GM18508 (cell line): ENCODE results near the gene TBRG1.

Experiments used
- ATAC-seq: cut with Tn5 transposase; IDR thresholded peaks from one replicate; pipeline ENCODE4 v1.9.1; 2021; ENCODE audit warnings: moderate number of reproducible peaks; ENCODE audit not compliant: insufficient read depth, unreplicated experiment

Gene TBRG1

DNA sequence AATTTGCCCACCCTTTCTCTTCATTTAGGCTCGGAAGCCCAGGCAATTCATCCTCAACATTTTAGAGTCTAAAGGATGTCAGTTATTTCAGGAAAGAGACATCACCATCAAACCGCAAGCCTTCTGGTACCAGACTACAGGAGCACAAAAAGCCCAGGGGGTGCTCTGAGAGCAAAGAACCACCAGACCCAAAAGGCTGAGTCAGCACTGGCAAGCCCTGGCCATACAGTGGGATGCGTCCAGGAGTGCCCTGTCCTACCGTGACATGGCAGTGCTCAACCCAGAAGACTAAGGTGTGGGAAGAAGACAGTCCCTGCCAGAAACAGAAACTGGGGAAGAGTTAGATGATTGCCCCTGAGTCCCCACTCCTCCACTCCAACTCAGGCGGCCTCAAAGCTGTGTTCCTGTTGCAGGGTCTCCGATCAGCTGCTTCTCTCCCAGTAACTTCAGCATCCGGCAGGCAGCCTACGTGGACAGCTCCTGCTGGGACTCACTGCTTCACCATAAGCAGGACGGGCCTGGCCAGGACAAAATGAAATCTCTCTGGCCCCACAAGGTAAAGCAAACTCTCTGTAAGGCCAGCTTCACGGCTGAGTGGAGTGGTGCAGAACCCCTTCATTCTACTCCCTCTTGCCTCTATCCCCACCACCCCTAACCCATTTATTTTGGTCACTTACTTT lies 10.0 kb upstream of the TBRG1 start:
- no peak for ATAC-seq

DNA sequence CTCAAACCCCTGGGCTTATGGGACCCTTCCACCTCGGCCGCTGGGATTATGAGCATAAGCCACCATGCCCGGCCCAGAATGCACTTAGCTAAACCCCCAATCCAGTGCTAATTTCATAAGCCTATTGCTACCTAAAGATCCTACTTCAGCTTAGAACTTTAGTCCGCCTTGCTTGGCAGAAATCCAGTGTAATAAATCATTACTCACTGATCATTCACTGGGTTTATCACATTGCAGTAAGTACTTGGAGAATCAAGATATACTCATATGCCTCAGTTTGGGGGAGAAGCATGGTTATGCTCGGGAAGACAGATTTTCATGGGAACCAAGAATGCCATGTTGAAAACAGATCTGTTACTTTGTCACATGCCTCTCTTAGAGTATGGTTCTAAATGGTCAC lies 3.8 kb upstream of the TBRG1 start:
- no peak for ATAC-seq

GRCh38 chr11:124623861-124624525 lies 1.3 kb downstream of the TBRG1 start:
- no peak for ATAC-seq

DNA sequence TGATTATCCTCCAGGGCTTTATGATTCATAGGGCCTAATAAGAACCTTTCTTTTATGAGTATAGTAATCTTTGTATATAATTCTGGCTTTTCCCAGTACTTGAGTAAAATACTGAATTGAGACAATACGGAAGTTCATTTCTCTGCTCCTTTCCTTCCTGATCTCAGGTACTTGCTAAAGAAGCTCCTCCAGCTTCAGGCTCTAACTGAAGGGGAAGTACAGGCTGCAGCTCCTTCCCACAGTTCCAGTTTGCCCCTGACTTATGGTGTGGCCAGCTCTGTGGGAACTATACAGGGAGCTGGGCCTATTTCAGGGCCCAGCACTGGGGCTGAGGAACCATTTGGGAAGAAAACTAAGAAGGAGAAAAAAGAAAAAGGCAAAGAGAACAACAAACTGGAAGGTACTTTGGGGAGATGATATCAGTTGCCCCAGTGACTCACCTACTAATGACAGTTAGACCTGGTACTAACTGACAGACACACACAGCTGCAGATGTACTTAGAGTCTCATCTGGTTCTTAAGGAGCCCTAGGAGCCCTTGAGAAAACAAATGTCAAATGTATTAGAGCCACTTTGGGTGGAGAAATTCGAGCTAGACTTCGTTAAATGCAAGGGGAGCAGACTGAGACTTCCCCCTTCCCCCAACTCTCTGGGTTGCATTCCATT lies 3.0 kb downstream of the TBRG1 start:
- ATAC-seq: no peak

DNA sequence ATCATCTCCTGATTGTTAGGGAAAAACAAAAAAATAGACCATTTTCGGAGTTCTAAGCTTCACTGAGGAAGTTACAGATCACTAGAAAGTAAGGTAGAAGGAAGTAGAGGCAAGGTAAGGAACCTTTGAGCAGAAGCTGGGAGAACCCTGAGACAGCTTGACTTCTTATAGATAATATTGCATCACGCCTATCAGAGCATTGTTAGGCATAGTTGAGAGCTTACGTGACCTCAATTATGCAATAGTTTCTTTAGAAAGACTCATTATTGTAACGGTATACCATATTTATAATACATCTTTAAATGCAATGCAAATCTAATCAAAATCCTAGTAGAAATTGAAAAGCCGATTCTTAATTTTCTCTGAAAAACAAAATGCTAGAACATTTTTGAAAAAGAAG lies 4.9 kb downstream of the TBRG1 start:
- ATAC-seq: no peak

DNA sequence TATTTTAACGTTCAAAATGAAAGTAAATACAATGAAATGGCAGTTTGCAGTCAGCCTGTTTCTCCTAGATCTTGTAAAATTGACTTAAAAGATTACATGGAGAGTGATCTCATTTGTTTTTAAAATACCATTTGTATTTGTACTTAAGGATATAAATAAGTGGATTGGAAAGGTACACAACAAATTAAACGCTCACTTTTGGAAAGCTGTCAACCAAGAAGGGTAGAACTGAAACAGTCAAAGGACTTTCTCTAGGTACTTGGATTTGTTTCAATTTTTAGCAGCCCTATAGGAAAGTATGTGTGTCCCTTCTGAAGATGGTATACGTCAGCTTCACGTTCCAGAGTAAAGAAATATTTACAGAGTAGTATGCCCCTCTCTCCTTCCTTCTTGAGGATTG lies 7.3 kb downstream of the TBRG1 start:
- ATAC-seq: no peak

DNA sequence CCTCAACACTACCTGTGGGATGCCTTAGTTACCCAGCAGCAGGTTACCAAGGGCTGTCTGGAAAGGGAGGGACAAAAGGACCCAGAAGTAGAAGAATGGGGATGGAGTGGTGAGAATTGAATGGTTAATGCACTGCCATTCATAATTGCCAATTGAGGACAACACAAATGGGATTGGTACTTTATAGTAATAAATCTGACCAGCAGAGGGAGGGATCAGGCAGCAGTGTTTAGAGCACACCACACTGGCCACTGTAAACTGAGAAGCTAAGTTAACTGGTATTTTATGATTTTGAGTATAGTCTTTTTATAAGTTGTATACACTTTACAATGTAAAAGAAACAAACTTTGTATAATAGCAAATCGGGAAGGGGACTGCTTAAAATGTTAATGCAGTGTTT lies 10.7 kb downstream of the TBRG1 start:
- ATAC-seq: no peak

DNA sequence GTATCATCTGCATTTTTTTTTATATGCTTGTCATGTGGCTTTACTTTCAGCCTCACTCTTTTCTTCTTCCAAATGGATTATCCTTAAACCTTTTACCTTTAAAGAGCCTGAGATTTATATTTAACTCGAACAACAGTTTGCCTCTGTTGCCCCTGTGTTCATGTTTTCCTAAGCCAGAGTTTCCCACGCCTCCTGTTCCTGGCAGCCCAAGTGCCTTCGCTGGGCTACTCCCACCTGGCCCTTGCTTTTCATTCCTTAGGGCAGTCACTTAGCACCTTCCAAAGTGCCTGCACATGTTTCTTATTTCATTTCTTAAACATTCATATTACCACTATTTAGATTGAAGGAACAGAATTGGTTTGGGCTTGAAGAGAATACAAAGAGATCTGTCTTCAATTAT lies 13.3 kb downstream of the TBRG1 start:
- ATAC-seq: no peak

DNA sequence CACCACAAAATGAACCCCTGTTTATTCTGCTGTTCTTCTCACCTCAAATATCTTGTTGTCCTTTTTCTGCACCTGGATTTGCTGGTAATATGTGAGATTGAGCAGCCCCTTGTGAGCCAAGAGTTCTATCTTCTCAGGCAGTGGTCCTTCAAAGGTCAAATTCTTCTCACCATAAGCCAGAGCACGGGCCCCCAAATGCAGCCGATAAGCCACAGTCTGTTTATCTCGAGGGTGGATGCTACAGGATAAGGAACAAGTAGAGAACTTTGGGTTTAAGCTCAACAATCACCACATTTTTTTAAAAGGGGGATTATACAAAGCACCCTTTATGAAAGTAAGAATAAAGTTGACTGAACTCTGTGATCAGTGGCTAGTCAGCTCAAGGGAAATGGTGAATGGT lies 15.8 kb downstream of the TBRG1 start:
- no peak for ATAC-seq

DNA sequence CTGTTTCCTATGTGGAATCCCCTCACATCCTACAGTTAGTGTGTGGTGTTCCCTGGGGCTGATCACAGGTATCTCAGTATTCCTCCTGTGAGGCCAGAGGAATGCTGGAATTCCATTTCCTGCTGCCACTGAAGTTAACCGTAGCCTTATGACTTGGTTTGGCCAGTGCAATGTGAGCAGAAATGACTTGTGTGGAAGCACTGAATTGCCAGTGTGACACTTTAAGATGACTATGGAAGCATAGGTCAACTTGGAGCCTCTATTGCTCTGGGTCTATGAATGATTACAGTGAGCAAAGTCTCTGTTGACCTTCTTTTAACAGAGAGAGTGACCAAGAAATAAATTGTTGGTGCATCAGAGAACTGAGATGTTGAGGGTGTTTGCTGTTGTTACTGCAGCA lies 16.5 kb downstream of the TBRG1 start:
- ATAC-seq: no peak

- ATAC-seq: no peak
Measured at GRCh38 chr11:124640666-124641065, 18.0 kb downstream of the TBRG1 start.

- ATAC-seq: no peak
Measured at GRCh38 chr11:124642628-124643027, 20.0 kb downstream of the TBRG1 start.

DNA sequence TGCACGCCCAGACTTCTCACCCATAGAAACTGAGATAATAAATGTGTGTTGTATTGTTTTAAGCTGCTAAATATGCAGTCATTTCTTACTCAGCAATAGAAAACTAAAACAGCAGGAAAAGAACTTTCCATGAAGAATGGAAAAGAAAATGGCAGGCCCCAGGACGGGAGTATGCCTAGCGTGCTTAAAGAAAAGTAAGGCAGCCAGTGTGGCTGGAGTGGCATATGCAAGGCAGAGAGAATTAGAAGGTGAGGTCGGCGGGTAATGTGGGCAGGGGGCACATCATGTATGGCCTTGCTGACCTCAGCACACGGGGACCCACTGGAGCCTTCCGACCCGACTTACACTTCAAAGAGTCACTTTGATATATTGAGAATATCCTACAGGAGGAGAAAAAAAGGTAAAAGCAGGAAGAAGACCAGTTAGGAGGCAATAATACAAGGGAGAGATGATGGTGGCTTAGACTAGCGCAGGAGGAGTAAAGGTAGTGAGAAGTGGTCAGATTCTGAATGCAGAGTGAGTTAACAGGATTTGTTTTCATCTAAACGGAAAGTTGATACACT lies 20.5 kb downstream of the TBRG1 start:
- ATAC-seq: no peak

DNA sequence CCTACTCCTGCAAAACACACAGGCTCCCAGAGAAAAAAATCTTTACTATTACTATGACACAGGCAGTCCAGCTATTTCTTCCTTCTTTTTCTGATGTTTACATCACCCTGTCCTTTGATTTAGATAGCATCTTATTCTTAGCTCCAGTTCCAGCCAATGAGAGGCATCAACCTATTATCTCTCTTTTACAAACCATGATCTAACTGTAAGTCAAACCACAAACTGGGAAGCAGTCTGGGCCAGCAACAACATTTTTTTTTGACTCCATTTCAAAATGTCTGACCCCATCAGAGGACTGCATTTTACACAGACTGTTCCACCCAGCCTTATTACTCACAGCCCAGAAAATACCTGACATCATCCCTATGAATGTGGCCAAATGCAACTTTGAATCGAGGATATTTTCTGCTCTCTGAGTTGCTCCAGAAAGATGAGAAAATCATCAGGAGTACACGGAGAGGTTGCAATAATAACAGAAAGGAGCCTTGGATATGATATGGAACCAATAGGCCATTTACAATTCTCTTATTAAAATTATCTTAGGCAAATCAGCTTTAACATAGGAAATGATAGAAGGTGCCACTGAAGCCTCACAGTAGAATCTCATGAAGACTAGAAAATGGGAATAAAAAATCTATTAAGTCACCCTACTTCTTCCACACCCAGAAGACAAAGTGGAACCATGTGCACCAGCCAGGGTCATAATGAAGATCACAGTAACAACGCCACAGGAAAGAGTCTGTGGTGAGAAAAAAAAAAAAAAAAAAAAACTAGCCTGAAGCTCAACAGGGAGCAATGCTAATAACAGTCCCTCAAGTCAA lies 21.2 kb downstream of the TBRG1 start:
- ATAC-seq: no peak

GRCh38 chr11:124644426-124645280 lies 22.0 kb downstream of the TBRG1 start:
- ATAC-seq: no peak

- ATAC-seq: no peak
Measured at GRCh38 chr11:124646148-124646547, 23.5 kb downstream of the TBRG1 start.

DNA sequence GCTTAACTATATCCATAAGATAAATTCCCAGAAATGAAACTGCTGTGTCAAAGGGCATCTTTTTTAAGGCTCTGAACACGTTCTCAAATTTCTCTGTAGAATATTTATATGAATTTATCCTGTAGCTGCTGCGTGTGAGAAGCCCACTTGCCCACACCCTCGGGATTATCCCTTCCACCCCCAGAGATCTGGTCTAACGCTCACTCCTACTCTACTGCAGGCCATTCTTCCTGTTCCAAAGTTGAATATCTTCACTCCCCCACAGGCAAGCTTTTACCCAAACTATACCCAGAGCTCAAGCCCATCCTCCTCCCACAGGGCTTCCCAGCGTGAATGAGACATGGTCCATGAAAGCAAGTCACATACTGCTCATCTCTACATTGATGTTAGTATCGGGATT lies 25.9 kb downstream of the TBRG1 start:
- ATAC-seq: no peak

DNA sequence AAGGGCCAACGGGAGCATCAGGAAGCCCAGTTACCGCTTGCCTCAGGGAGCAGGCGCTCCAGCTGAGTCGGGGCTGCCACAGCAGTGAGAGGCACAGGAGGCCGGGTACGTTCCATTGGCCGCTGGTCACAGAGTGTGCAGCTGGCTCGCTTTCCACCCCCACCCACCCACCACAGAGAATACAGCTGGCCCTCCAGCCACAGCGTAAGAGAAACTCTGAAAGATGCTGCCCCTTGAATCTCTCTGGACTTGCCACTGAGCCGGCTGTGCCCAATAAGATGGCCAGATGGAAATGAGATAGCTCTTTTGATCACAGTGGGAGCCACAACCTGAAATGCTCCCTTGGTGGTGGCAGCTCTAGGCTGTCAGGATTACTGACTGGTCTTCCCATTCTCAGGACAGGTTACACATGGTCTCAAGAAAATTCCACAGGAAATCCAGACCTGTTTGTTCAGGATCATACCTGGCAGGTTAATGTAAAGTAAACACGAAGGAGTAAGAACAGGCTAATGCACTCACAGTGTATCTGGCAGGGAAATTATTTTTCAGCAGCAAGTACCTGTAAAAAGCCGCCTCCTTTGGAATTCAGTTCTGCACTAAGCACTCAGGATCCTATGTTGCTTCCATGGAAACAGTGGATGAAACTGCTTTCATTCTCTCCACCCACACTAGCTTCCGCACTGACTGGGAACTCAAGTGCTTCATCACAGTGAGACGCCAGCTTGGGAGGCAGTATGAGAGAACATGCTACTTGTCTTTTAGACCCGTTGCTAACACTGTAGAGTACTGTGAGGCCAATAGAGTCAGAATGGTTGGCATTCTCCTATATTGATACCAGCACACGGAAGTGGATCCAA lies 34.3 kb downstream of the TBRG1 start:
- ATAC-seq: no peak

DNA sequence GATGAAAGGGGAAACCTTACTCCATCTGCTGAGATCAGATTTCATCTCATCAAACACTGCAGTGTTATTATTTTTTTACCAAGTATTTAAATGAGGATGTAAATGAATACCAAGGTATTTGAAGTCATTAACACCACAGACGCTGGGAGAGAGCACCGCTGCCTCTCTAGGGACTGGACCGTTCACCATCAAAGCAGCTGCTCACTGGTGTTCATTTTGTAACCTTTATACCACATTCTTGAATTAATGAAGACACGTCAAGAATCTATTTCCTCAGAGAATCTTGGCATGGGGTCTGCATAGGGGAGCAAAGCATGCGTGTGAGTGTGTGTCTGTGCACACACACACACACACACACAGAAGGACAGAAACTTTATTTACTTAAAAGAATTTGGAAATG lies 35.2 kb downstream of the TBRG1 start:
- ATAC-seq: no peak
